ENCODE measurements around the gene CUX1.

Gene CUX1

DNA sequence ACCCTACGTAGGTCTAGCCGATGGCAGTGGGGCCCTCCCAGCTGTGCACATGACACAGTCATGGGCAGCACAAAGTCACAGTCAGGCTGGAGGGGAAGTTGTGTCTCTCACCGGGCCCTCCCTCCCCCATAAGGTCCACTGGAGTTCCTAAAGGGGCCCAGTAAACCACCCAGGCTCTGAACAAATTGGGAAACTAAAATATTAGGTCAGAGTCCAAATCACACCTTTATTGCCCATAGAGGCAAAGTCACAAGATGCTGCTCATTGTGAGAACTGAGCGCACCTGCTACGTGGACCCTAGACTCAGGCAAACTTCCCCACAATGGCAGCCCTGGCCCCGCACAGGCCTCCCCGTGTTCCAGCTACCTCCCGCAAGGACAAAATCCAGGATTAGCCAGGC, 424.0 kb downstream of the CUX1 start:
- no peak for DNase-seq (ENCODE audit: low read depth in 3 of 3)

DNA sequence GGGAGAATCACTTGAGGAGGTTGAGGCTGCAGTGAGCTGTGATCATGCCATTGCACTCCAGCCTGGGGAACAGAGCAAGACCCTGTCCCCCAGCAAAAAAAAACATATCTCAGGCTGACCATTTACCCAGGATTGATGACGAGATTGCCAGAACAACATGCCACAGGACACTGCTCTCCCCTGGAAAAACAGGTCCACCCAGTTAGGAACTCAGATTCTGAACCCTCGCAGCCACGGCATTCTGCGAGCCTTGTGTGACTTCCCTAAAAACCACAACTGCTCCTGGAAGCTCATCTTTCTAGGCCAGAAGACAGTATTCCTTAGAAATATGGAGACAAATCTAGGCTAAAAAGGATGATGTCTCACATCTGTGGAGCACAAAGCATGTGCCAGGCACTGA, 427.2 kb downstream of the CUX1 start:
- no peak for DNase-seq (ENCODE audit: low read depth in 3 of 3)

DNA sequence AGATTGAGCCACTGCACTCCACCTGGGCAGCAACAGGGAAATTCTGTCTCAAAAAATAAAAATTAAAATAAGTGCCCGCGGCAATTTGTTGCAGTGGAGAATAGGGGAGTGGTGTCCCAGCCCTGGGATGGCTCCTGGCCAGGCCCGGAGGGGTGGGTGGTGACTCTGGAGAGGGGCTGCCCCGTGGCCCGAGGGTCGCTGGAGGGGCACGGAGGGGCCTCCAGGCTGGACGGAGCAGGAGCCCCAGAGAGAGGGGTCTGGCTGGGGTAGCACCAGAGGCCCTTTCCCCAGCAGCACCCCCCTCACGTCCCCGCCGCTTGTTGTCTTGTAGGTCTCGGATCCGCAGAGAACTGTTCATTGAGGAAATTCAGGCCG, 430.6 kb downstream of the CUX1 start:
- DNase-seq (ENCODE audit: low read depth in 3 of 3) = no peak

DNA sequence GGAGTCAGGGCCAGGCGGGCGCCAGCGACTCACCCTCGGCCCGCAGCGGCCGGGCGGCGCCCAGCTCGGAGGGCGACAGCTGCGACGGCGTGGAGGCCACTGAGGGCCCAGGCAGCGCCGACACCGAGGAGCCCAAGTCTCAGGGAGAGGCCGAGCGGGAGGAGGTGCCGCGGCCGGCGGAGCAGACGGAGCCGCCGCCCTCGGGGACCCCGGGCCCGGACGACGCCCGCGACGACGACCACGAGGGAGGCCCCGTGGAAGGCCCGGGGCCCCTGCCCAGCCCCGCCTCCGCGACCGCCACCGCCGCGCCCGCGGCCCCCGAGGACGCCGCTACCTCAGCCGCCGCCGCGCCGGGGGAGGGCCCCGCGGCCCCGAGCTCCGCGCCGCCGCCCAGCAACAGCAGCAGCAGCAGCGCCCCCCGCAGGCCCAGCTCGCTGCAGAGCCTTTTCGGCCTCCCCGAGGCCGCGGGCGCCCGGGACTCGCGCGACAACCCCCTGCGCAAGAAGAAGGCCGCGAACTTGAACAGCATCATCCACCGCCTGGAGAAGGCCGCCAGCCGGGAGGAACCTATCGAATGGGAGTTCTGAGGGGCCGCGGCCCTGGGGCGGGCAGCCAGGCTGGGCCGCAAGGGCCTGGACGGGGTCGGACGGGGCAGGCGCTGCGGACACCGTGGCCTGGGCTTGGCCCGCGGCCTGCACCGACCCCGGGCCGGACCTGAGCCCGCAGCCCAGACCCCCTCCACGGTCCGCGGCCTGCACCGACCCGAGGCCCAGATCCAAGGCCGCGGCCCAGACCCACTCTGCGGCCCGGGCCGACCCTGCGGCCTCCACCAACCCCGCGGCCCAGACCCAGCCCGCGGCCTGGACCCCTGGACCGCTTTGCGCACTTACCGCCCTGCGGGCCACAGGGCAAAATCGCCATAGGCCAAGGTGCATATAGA, 431.3 kb downstream of the CUX1 start:
- no peak for DNase-seq (ENCODE audit: low read depth in 3 of 3)

DNA sequence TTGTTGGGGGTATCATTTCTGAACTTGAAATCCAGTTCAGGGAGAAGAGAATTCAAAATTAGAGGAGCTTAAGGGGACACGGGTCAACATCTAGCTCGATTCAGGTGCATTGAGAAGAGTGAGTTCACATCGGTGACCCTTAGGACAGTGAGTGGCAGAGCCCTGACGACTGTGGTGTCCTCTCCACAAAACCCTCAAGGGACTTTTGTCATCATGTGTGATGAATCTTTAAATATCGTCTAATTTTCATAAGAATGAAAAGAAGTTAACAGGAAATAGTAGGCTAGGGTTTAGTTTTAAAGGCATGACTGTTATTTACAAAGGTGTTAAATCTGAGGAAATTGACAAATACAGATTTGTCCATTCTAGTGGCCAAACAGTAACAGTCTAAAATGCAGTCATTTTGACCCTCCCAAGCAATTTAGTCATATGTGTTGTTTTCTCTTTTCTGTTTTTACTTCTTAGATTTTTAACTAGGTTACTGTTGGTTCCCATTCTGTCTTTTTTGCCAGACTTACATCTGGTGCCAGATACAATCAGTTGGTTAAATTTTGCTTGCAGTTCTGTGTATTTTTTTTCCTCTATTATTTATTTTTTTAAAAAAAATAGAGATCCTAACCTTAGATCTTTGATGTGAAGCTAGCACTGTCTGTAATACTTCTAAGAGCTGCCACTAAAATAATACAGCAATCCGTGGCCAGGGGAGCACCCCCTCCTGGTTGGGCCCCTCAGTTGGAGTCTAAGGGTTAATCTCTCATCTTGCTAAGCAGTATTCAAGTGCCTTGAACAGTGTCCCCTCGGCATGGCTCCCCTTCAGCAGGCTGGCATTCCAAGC, 434.3 kb downstream of the CUX1 start:
- no peak for DNase-seq (ENCODE audit: low read depth in 3 of 3)

DNA sequence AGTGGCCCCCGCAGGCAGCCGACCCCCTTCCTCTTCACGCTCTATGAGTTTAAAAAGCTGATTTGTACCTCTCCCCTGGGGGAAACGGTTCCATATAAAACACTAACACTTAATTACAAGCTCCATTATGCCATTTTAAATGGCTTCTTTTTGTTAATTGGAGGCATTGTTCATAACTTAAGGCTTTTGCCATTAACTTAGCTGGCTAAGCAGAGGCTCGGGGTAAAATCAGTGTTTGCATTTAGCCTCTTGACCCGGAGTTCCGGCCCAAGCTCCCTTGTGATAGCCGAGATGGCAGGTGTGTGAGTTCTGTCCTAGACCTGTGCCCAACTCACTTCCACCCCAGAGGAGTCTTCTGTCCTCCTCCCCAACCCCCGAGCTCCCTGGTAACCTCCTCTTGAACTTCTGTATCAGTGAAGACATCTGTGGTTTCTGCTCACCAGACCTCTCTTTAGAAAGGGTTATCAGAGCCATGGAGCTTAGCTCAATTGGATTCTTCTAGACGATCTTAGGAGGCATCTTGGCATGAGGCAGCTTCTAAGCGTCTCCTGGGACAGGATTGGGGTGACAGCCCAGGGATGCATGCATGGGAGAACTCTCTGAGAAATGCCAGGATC, 435.0 kb downstream of the CUX1 start:
- DNase-seq (ENCODE audit: low read depth in 3 of 3) = no peak

DNA sequence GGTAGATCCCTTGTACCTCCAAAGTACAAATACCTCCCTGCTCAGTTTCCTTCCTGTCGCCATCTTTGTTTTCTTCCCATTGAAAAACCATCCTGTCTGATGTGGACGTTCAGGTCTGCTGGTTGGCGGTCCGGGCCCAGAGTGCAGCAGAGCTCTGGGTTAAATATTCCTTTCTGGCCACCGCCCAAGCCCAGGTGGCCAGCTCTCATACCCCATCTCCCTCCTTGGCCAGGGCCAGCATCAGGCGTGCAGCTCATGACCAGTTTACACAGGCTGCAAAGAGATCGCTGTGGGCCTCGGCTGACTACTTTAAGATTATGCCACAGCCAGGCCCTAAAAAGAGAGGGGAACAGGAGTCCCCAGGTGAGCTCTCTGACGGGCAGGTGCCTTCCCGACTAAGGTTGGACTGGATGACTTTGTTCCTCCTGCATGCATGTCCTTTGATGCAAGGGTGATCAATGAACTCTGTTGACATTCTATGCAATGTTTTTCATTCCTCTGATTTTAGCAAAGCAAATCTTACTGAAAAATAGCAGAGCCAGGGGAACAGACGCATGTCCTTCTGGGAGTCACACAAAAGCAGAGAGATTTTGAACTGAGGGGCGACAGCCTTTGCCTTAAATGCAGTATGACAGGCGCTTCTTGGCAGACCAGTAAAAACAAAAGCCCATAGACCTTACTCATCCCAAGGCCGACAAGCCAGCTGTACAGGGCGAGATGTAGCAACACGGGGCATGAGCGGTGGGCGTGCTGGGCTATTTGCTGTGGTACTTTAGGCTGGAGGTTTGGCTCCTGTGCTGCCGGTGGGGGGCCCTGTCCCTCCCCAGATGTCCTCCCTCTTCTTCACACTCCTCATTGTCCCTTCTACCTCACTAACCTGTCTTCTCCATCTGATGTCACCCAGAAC, 435.9 kb downstream of the CUX1 start:
- DNase-seq (ENCODE audit: low read depth in 3 of 3) = no peak

DNA sequence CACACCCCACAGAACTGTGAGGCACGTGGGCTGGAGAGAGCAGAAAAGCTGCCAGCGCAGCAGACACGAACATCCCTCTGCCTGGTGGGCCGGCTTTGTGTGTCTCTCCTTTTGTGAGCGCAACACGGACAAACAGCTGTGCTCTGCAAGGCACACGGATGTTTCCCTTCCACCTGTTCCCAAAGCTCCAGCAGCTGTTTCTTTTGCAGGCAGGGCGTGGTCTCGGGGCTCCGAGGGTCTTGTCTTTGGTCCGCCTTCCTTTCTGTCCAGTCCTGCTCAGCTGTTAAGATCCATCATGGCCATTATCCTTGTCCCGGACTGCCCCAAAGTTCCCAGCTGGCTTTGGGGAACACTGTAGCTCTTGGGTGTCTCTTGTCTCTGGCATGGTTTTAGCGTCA, 436.5 kb downstream of the CUX1 start:
- no peak for DNase-seq (ENCODE audit: low read depth in 3 of 3)

DNA sequence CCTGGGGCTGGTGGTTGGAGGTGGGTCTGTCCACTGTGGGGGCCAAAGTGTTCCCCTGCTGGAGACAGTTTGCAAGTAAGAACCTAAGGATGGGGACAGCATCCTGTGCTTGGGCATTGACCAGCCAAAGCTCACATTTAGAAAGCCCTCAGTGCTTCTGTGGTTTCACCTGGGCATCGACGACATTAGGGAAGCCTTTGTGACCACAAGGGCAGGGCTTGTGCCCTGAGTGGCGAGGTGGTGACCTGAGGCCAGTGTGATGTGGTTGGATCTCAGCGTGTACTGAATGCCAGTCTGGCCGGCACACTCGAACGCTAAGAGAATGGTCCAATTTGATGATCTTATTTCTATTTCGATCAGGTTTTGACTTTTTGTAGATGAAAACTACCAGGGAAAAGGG, 437.1 kb downstream of the CUX1 start:
- no peak for DNase-seq (ENCODE audit: low read depth in 3 of 3)

DNA sequence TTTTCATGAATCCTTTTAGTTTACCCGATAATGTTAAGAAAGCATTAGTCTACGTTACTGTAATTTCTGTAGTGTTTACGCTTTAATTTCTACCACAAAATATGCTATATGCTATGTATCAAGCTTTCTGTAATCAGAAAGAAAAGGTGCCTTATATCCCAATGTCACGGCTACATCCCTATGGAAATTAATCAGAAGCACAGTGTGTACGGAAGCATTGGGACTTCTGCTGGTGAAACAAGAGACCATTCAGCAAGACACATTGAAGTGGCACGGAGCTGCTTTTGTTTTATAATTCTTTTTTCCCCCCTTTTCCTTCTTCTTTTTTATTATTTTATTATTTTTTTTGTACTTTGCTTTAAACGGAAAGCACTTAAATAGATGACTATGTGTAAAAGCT, 438.1 kb downstream of the CUX1 start:
- no peak for DNase-seq (ENCODE audit: low read depth in 3 of 3)

DNA sequence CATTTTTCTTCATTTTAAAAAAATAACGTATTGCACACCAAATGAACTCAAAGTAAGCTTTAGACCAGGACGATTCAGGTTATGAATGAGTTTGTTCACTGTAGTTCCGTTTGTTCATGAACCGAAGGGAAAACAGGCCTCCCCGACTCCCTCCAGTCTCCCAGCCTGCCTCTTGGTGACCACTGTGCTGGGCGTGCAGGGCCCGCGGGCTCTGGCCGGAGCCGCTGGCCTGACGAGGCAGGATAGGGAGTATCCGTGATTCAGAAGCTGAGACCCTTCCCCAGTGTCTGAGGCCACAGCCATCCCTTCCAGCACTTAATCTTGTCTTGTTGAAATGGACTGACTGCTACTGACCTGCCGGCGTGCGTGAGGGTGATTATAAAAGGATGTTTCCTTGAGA, 438.5 kb downstream of the CUX1 start:
- no peak for DNase-seq (ENCODE audit: low read depth in 3 of 3)

DNA sequence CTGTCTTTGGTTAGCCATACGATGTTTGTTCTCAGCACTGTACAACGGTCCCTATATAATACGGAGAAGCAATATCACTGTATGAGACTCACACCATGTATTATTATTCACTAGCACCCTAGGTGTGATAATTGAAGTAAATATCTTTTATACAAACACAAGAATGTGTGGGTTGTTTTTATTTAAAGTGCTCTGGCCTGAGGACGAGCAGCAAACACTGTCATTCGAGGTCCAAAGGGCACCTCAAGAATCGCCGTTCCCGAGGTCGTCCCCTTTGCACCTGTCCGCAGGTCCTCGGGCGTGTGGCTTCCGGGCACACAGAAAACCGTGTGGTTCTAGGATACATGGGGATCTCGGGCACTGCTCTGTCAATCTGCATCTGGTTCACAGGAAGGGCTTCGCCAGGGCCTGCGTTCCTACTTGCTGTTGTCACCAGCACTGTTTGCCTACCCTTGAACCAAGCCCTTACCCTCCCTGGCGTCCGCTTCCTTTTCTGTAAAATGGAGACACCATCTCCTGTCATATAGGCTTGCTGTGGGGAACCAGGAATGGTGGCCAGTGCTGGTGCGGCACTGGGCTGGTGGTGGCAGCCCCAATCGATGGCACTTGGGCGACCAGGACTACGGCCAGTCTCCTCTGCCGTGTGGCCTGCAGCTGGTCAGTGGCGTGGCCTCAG, 440.8 kb downstream of the CUX1 start:
- no peak for DNase-seq (ENCODE audit: low read depth in 3 of 3)

DNA sequence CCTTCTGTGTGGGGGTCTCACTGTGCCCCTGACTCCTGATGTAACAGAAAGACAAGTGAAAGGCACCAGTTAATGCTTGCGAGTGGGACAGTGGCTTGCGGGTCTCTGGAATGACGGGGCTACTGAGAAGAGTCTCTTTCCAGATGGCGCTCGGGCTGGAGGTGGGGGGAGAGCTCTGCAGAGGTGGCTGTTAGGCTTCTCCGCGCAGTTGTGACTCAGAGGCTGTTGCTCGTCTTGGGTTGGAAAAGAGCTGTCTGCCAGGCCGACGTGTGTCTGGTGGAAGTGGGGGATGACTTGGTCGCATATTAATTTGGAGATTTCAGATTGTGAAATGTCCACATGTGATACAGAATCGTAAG, 441.3 kb downstream of the CUX1 start:
- DNase-seq (ENCODE audit: low read depth in 3 of 3) = no peak

DNA sequence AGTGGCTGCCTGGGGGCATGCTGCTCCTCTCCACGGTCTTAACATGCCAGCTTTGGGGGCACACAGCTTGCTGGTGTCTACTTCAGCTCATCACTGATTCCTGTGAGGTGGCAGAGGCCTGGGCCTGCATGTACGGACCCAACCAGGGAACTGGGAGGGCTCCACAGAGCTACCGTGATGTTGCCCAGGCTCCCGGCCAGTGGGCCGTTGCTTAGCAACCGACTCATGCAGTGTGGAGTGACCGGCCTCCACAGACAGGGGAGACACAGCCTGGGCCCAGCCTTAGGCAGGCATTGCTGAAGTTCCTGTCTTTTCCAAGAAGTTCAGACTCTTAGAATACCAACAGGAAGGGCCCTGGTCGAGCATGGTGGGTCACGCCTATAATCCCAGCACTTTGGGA, 443.4 kb downstream of the CUX1 start:
- no peak for DNase-seq (ENCODE audit: low read depth in 3 of 3)

DNA sequence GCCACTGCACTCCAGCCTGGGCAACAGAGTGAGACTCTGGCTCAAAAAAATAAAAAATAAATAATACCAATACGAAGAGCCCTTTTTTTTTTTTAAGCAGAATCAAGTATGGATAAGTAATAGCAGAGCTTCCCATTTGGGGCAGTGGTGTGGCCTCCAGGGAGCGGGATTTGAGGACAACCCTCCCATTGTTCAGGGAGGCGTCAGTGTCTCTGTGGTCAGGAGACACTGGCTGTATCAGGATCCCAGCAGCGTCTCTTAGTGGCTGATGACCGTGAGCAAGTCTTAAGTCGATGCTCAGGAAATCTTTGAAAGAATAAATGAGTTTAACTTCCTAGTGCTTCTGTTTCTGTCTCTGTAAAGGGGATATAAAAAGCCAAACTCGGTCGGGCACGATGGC, 444.0 kb downstream of the CUX1 start:
- no peak for DNase-seq (ENCODE audit: low read depth in 3 of 3)

DNA sequence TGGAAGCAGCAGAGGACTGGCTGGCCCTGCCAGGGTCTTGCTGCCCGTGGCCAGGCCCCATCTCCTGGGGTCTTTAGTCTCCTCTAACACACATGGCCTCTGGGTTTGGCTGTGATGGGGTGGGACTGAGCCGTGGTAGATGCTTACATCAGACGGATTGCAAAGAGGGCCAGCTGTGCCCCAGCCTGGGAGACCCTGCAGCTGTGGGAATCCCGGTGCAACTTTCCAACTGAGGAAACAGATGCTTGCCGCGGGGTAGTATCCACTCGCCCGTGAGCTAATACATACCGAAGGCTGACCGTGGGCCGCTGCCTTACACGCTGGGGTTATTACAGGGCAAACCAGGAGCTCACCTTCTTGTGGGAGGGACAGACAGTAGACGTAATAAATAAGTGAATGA, 445.1 kb downstream of the CUX1 start:
- DNase-seq (ENCODE audit: low read depth in 3 of 3) = no peak

DNA sequence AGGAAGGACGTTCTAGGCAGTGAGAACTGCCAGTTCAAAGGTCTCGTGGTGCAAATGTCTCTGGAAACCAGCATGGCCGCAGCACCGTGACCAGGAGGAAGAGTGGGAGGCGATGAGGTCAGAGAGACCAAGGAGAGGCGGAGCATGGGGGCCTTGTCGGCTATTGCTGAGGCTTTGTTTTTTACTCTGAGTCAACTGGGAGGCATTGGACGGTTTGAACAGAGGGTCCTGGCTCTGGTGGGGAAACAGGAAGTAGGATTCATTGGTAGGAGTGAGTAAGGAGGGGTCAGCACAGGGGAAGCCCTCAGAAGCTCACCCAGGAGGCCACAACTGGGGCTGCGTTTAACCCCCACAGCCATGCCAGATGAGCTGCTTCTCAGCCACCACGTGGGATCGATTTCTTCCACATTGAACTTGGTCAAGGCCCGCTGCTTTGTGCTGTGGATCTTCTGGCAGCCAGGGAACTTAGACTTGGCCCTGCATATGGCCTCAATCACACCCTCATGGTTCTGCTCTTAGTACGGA, 447.0 kb downstream of the CUX1 start:
- DNase-seq (ENCODE audit: low read depth in 3 of 3) = no peak

DNA sequence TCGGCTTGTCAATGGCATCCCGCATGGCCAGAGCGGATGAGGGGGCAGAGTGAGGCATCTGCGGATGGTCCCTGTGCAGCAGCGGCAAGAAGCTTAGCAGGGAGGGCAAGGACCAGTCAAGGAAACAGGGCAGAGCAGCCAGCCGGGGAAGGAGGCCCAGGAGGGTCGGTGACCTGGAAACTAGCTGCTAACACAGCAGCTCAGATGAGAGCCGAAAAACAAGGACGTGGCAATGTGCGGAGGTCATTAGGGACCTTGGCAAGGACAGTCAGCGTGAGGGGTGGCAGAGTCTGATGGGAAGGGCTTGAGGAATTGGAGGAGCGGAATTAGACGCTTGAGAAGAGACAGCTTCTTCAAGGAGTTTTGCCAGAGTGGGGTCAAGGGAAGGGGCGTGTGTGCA, 449.1 kb downstream of the CUX1 start:
- no peak for DNase-seq (ENCODE audit: low read depth in 3 of 3)

DNA sequence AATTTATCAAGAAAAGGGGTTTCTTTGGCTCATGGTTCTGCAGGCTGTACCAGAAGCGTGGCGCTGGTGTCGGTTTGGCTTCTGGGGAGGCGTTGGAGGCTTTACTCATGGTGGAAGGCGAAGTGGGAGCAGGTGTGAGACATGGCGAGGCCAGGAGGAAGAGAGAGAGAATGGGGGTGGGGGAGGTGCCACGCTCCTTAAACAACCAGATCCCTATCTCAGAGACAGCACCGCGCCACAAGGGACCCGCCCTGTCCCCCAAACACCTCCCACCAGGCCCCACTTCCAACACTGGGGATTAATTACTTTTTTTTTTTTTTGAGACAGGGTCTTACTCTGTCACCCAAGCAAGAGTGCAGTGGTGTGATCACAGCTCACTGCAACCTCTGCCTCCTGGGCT, 451.2 kb downstream of the CUX1 start:
- DNase-seq (ENCODE audit: low read depth in 3 of 3) = no peak

DNA sequence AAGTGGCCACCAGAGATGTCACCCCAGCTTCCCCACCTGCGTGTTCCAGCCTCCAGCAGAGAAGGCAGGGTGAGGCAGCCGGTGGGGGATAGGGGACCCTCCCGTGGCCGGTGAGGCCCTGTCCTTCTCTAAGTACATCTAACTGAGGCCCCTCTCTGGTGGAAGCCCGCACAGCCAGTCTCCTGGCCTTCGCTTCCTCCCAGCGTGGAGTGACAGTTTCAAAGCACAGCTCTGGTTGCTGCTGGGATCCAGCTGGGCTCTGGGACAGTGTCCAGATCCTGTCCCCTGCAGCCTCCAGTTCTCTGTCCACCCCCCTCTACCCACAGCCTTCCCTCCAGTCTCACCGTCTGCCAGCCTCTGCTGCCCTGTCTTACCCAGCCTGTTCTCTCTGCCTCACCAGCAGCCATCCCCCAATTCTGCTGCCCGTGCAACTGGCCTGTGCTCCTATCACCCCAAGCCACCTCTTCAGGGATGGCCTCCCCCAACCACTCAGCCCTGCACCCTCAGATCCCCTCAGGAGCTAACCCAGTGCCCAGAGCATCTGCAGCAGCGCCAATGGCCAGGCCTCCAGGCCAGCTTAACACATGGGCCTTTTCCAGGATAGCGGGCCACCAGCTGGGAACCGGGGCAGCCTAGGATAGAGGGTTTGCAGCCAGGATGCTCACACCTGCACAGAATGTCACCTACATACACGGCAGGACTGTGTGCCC, 452.9 kb downstream of the CUX1 start:
- no peak for DNase-seq (ENCODE audit: low read depth in 3 of 3)
